Inflammatory macrophage treated with lipopolysaccharide for 4 hours (primary cell): ENCODE results near the gene BAIAP2.
A peak's percentile ranks its signal among the peaks of the same experiment; 100 is the strongest.

Experiments
- DNase-seq: peaks from one replicate; pipeline ENCODE4 v3.0.0-alpha.2; 2020

BAIAP2 gene

GRCh38 chr17:81039854-81040758 is 5.2 kb downstream of the BAIAP2 start:
- DNase-seq, result no peak

DNA sequence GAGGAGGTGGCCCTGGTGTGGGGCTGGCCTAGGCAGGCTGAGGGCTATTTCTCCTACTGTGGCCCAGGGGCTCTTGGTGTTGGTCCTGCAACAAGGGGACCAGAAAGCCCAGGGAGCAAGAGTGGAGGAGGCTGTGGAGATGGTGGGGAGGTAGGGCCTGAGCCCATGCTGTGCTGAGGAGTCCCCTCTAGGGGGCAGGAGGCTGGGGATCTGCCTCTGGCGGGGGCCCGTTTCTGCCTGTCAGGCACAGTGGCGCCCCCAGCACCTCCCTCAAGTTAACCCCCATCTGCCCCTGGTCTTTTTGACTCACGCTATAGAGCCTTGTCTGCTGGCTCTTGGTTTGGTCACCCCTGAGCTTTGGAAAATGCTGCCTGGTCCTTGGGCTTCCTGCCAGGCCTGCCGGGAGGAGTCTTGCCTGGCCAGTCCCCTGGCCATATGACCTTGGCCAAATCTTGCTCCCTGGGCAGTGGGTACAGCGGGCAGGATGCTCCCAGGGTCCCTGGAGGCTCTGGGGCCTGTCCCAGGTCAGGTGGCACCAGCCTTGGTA is 5.9 kb downstream of the BAIAP2 start:
- peak; percentile 23 for DNase-seq

- DNase-seq, result no peak
Measured at GRCh38 chr17:81042606-81043005, 7.7 kb downstream of the BAIAP2 start.

- no peak for DNase-seq
Measured at GRCh38 chr17:81043319-81043724, 8.4 kb downstream of the BAIAP2 start.

DNA sequence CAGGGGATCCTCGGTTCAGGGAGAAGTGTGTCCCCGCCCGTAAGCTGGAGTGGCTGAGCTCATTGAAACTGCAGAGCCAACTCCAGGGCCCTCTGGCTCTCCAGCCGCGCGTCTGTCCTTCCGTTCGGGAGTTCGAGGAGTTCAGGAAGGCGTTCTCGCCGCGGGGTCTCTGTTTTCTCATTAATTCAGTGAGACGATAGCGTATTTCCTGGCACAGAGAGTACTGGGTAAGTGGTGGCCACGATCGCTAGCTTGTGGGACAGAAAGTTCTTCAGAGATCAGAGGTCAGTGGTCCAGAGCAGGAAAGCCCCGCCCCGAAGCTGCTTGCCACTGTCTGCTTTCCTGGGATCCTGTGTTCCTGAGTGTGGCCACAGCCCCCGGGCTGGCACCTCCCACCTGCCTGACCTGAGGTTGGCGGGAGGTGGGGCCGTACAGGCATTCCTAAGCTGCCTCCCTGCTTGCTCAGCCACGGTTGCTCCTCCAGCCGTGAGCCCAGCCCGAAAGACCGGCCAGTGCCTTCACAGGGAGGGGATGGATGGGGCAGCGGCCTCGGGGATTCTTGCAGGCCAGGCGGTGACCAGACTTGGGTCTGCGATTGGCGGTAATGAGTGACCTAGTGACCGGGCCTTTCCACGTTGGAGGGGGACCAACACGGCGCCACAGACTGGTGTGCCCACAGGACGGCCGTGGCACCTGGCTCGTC is 8.9 kb downstream of the BAIAP2 start:
- DNase-seq, result no peak

- no peak for DNase-seq
Measured at GRCh38 chr17:81044428-81044763, 9.4 kb downstream of the BAIAP2 start.

- no peak for DNase-seq
Measured at GRCh38 chr17:81044764-81045589, 10.0 kb downstream of the BAIAP2 start.

- DNase-seq, result no peak
Measured at GRCh38 chr17:81045590-81046095, 10.7 kb downstream of the BAIAP2 start.

GRCh38 chr17:81046132-81046769 is 11.3 kb downstream of the BAIAP2 start:
- DNase-seq, result no peak

GRCh38 chr17:81046770-81047359 is 11.9 kb downstream of the BAIAP2 start:
- DNase-seq, result no peak

DNA sequence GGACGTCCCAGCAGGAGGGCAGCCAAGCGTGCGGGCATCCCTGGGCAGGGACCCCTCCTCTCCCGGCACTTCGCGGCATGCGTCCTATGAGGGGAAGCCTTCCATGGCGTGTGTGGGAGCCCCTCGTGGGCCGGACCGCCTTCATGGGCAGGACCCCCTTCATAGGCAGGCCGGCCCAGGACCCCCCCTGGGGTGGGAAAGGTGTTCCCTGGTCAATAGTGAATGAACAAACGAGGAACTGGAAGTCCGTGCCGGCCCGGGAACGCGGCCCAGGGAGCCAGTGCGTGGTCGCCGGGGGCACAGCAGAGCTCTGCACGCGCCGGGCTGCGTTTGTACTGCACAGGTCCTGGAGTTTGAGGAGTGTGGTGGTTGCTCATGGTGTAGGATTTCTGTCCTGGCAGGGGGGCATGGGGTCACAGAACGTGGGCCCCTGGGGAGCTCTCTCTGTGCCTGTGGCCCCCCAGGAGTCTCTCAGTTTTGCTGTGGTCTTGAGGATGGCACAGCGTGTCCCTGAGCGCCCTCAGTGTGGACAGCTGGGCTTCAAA is 13.9 kb downstream of the BAIAP2 start:
- no peak for DNase-seq

GRCh38 chr17:81049372-81049911 is 14.5 kb downstream of the BAIAP2 start:
- DNase-seq, result no peak

GRCh38 chr17:81049973-81050551 is 15.1 kb downstream of the BAIAP2 start:
- DNase-seq, result peak; percentile 81

DNA sequence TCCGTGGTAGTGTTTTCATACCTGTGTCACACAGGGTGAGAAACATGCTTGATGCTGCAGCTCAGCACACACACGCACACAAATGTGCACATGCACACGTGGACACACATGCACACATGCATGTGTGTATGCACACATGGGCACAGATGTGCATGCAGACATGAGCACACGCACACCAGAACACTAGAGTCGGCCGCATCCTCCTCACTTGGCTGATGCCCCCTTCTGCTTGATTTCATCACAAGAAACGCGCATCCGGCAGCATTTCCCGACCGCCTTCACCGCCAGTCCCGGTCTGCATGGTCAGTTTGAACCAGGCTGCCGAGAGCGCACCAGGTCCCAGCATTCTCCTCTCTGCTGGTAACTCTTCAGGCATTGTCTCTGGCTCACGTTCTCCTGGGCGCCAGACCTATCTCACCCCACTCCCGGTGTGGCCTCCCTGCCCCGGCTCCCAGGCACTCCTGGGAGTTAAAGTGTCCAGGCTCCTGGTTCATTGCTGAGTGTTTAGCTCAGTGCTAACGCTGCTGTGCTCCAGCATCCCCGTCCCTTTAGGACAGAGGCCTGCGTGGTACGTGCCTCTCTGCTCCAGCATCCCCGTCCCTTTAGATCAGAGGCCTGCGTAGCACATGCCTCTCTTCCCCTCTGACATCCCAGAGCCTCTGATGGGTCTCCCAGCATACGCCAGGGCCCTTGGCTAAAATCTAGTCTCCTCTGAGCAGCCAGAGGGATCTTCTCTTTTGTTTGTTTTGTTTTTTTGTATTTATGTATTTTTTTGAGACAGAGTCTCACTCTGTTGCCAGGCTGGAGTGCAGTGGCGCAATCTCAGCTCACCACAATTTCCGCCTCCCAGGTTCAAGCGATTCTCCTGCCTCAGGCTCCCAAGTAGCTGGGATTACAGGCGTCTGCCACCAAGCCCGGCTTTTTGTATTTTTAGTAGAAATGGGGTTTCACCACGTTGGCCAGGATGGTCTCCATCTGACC is 16.0 kb downstream of the BAIAP2 start:
- no peak for DNase-seq

DNA sequence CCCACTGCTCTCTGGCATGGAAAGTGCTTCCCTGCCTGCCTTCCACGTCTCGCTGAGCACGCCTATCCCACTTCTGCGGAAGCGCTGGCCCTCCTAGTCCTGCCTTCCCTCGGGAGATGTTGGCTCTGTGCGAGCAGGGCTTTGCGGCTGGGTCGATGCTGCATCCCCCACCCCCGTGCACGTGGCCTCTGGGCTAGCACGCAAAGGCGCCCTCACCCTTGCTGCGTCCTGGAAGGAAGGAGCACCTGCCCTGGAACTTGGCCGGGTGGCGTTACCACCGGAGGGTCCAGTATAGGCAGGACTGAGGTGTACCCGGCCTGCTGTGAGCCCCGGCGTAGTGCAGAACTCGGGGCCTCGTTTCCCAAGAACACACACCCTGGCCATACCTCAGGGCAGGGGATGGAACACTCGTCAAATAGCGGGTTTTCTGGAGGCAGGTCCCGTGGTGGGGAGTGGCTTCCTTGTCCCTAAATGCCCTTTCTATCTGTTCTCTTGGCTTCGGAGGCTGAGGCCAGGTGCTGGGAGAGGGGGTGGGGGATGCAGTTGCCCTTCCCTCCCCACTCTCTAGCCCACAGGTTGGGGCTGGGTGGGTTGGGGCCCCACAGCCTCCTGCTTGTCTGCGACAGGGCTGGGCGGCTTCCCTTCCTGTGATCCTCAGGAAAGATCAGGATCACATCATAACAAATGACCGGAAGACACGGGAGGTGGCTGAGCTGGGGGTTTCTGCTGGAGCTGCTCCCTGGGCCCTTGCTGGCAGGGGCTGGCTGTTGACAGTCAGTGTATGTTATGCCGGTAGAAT is 17.4 kb downstream of the BAIAP2 start:
- no peak for DNase-seq

DNA sequence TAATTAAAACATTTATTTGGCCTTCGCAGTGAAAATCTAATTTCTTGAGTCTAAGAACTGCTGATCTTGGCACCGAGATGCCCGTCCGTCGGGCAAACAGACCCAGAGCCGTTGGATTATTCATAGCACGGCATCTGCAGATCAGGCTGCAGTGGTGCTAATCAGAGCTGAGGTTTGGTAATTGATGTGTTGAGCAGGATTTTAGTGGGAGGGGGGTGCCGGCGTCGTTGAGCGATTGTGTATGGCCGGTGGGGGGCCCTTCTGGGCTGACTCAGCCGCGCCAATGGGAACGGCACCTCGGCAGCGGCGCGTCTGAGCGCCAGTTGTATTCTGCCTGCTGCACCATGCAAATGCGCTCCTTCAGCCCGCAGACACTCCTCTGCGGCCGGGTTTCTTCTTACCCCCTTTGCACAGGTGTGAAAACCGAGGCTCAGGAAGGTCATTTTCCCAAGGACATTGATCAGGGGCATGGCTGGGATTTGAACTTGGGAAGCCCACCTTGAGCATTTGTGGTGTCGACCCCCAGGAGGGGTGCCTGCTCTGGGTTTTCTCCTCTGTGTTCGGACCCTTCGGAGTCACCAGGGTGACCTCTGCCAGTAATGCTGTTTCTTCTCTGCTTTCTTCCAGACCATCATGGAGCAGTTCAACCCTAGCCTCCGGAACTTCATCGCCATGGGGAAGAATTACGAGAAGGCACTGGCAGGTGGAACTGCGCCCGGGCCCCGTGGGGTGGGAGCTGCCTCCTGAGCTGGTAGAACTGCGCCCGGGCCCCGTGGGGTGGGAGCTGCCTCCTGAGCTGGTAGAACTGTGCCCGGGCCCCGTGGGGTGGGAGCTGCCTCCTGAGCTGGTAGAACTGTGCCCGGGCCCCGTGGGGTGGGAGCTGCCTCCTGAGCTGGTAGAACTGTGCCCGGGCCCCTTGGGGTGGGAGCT is 18.4 kb downstream of the BAIAP2 start:
- DNase-seq, result no peak

DNA sequence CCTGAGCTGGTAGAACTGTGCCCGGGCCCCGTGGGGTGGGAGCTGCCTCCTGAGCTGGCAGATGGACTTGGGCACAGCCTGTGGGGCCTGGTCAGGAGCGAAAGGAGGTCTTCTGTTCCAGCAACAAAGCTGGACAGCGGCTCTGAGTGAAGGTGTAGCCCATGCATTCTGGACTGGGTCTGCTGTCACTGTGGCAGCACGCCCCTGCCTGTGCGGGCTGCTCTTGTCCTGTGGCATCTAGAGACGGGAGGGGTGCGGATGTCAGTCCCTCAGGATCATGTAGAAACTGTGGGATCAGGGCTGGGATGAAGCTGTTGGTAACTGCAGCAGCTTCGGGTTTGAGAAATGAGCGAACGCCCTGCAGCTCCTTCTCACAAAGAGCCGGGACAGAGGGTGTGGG is 19.4 kb downstream of the BAIAP2 start:
- DNase-seq, result no peak
